Measurements from ENCODE around the gene MGME1.

Gene MGME1

DNA sequence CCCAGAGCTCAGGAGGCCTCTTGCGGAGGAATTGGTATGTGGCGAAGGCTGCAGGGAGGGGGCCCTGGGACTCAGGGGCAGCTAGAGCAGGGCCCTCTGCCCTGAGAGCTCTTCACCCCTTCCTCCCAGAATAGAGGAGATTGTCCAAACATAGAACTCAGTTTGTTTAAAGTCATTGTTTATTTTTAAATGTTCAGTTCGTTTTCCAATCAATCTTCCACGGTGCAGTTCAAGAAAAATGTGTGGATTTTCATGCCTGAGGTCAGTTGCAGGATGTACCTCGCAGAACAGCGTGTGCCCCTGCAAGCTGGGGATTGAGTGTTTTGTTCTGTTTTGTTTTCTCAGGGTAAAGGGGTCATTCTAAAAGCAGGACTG is 37.2 kb downstream of the MGME1 start:
- H3K27me3 ChIP-seq (ENCODE audit: control insufficient read depth in 3 of 3, insufficient read depth in 3 of 3, low read depth in 1 of 3, low read length in 3 of 3): no peaks in the 10 kb centered on the region
- H2BK12ac ChIP-seq (ENCODE audit: low read length): no peak overlapping the region
- no peaks in the 10 kb centered on the region for H3K36me3 ChIP-seq (replicated peaks in 1 of 2; ENCODE audit: control insufficient read depth in 2 of 2, insufficient read depth in 2 of 2, low read length in 2 of 2)
- H3K23ac ChIP-seq (ENCODE audit: low read depth, low read length, poor library complexity): no peak overlapping the region
- peak overlapping the region in 1 of 2 donors; percentile 39 for H3K4me3 ChIP-seq (ENCODE audit: low read length in 2 of 2)
- no CpG with 5 or more reads among the region's 6 CpGs for WGBS, 2 donors (ENCODE audit: extremely low coverage in 2 of 2, insufficient read length in 2 of 2, insufficient replicate concordance in 1 of 2)
- no peaks in the 10 kb centered on the region for H3K79me1 ChIP-seq (ENCODE audit: low read depth, low read length)
- no peak overlapping the region for H3K4ac ChIP-seq (ENCODE audit: low read length)
- no peak overlapping the region for H3K9ac ChIP-seq (ENCODE audit: low read depth, low read length, poor library complexity)
- no peak overlapping the region for H3K4me2 ChIP-seq (ENCODE audit: insufficient read depth, low read length, poor library complexity, severe bottlenecking)
- H3K18ac ChIP-seq (ENCODE audit: low read length): no peak overlapping the region
- H3K9me3 ChIP-seq (replicated peaks in 1 of 2; ENCODE audit: control insufficient read depth in 2 of 2, insufficient read depth in 1 of 2, low read depth in 1 of 2, low read length in 2 of 2): no peaks in the 10 kb centered on the region
- H2BK15ac ChIP-seq (ENCODE audit: low read length): no peak overlapping the region
- no peak overlapping the region for H4K91ac ChIP-seq (ENCODE audit: low read depth, low read length, poor library complexity)
- peak overlapping the region; percentile 1 for H2AFZ ChIP-seq (ENCODE audit: low read length)
- no peak for DNase-seq (ENCODE audit: low spot score)
- H3K14ac ChIP-seq (ENCODE audit: low read length): no peak overlapping the region
- peaks cover 6 to 13% of the 10 kb centered on the region in 2 donors for H3K4me1 ChIP-seq (ENCODE audit: control insufficient read depth in 2 of 2, insufficient read depth in 1 of 2, low read depth in 1 of 2, low read length in 2 of 2)
- no peak overlapping the region for H2AK5ac ChIP-seq (ENCODE audit: low read depth, low read length)
- H3K27ac ChIP-seq (replicated peaks; ENCODE audit: low read length): no peak overlapping the region
- H2BK120ac ChIP-seq (ENCODE audit: low read depth, low read length): no peak overlapping the region
- no peak overlapping the region for H2BK5ac ChIP-seq (ENCODE audit: low read length)
- H4K8ac ChIP-seq (ENCODE audit: low read depth, low read length): no peak overlapping the region

DNA sequence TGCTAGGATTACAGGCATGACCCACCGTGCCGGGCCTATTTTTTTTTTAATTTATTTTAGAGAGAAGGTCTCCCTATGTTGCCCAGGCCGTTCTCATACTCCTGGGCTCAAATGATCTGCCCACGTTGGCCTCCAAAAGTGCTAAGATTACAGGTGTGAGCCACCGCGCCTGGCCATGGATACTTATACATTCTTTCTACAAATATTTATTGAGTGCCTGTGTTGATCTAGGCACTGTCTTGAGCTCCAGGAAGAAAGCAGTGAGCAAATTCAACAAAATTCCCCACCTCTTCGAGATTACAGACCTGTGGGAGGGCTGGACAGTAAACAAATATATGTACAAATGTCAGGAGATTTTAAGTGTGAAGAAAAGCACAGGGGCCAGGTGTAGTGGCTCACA is 37.9 kb downstream of the MGME1 start:
- H3K27ac ChIP-seq (replicated peaks; ENCODE audit: low read length): no peak overlapping the region
- H3K14ac ChIP-seq (ENCODE audit: low read length): no peak overlapping the region
- no peaks in the 10 kb centered on the region for H3K79me1 ChIP-seq (ENCODE audit: low read depth, low read length)
- peaks cover 6 to 10% of the 10 kb centered on the region in 2 donors for H3K4me1 ChIP-seq (ENCODE audit: control insufficient read depth in 2 of 2, insufficient read depth in 1 of 2, low read depth in 1 of 2, low read length in 2 of 2)
- H2BK15ac ChIP-seq (ENCODE audit: low read length): no peak overlapping the region
- no peak for DNase-seq (ENCODE audit: low spot score)
- H2AFZ ChIP-seq (ENCODE audit: low read length): no peak overlapping the region
- H3K4me3 ChIP-seq (ENCODE audit: low read length in 2 of 2): no peak overlapping the region
- no CpG with 5 or more reads among the region's 7 CpGs for WGBS, 2 donors (ENCODE audit: extremely low coverage in 2 of 2, insufficient read length in 2 of 2, insufficient replicate concordance in 1 of 2)
- no peak overlapping the region for H3K9ac ChIP-seq (ENCODE audit: low read depth, low read length, poor library complexity)
- H2BK5ac ChIP-seq (ENCODE audit: low read length): no peak overlapping the region
- H2BK12ac ChIP-seq (ENCODE audit: low read length): no peak overlapping the region
- no peak overlapping the region for H4K91ac ChIP-seq (ENCODE audit: low read depth, low read length, poor library complexity)
- H2AK5ac ChIP-seq (ENCODE audit: low read depth, low read length): no peak overlapping the region
- no peak overlapping the region for H3K23ac ChIP-seq (ENCODE audit: low read depth, low read length, poor library complexity)
- no peak overlapping the region for H2BK120ac ChIP-seq (ENCODE audit: low read depth, low read length)
- no peaks in the 10 kb centered on the region for H3K36me3 ChIP-seq (replicated peaks in 1 of 2; ENCODE audit: control insufficient read depth in 2 of 2, insufficient read depth in 2 of 2, low read length in 2 of 2)
- H3K9me3 ChIP-seq (replicated peaks in 1 of 2; ENCODE audit: control insufficient read depth in 2 of 2, insufficient read depth in 1 of 2, low read depth in 1 of 2, low read length in 2 of 2): no peaks in the 10 kb centered on the region
- no peak overlapping the region for H4K8ac ChIP-seq (ENCODE audit: low read depth, low read length)
- no peak overlapping the region for H3K4ac ChIP-seq (ENCODE audit: low read length)
- H3K27me3 ChIP-seq (ENCODE audit: control insufficient read depth in 3 of 3, insufficient read depth in 3 of 3, low read depth in 1 of 3, low read length in 3 of 3): no peaks in the 10 kb centered on the region
- H3K18ac ChIP-seq (ENCODE audit: low read length): no peak overlapping the region
- H3K4me2 ChIP-seq (ENCODE audit: insufficient read depth, low read length, poor library complexity, severe bottlenecking): no peak overlapping the region

DNA sequence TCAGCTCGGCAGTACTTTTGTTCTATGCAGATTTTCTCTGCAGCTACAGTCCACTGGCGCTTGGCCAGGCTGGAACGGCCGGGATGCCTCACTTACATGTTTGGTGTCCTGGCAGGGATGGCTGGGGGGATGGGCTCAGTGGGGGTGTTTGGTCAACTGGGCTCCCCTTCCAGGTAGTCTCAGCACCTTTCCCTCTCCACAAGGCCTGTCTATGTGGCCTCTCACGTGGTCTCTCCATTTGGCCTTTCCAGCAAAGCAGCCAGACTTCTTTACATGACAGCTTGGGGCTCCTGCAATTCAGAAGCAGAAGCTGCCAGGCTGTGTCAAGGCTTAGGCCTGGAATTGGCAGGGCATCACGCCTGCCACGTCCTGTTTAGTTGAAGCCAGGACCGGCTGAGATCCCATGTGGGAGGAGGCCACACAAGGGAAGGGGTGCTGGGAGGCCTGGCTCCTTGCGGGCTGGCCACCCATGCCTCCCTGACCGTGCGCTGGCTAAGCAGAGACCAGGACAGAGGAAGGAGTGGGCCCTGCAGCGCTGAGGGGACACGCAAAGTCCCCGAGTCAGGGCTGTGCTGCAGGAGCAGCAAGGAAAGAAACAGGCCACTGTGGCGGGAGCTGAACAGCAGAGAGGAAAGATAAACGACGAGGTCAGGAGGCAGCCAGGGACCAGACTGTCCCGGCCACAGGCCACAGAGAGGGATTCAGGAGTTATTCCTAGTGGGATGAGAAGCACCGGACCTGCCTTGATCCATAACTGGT is 38.9 kb downstream of the MGME1 start:
- Histone ChIP-seq H3K4me2 (ENCODE audit: insufficient read depth, low read length, poor library complexity, severe bottlenecking) (no peak overlapping the region), H3K27ac (replicated peaks; ENCODE audit: low read length) (no peak overlapping the region), H3K4ac (ENCODE audit: low read length) (no peak overlapping the region), H2AK5ac (ENCODE audit: low read depth, low read length) (peak overlapping the region; percentile 25), H3K23ac (ENCODE audit: low read depth, low read length, poor library complexity) (no peak overlapping the region), H3K4me3 (ENCODE audit: low read length in 2 of 2) (no peak overlapping the region), H2BK12ac (ENCODE audit: low read length) (peak overlapping the region; percentile 67), H2BK5ac (ENCODE audit: low read length) (no peak overlapping the region), H2BK15ac (ENCODE audit: low read length) (no peak overlapping the region), H3K79me1 (ENCODE audit: low read depth, low read length) (no peaks in the 10 kb centered on the region), H3K18ac (ENCODE audit: low read length) (peak overlapping the region; percentile 70), H4K91ac (ENCODE audit: low read depth, low read length, poor library complexity) (no peak overlapping the region), H2BK120ac (ENCODE audit: low read depth, low read length) (peak overlapping the region; percentile 56), H3K36me3 (replicated peaks in 1 of 2; ENCODE audit: control insufficient read depth in 2 of 2, insufficient read depth in 2 of 2, low read length in 2 of 2) (no peaks in the 10 kb centered on the region), H3K9ac (ENCODE audit: low read depth, low read length, poor library complexity) (no peak overlapping the region), H3K14ac (ENCODE audit: low read length) (peak overlapping the region; percentile 39), H2AFZ (ENCODE audit: low read length) (peak overlapping the region; percentile 32), H3K9me3 (replicated peaks in 1 of 2; ENCODE audit: control insufficient read depth in 2 of 2, insufficient read depth in 1 of 2, low read depth in 1 of 2, low read length in 2 of 2) (no peaks in the 10 kb centered on the region), H3K27me3 (ENCODE audit: control insufficient read depth in 3 of 3, insufficient read depth in 3 of 3, low read depth in 1 of 3, low read length in 3 of 3) (no peaks in the 10 kb centered on the region), H4K8ac (ENCODE audit: low read depth, low read length) (no peak overlapping the region), H3K4me1 (ENCODE audit: control insufficient read depth in 2 of 2, insufficient read depth in 1 of 2, low read depth in 1 of 2, low read length in 2 of 2) (peaks cover 6 to 10% of the 10 kb centered on the region in 2 donors)
- WGBS, 2 donors (ENCODE audit: extremely low coverage in 2 of 2, insufficient read length in 2 of 2, insufficient replicate concordance in 1 of 2): no CpG with 5 or more reads among the region's 19 CpGs
- no peak for DNase-seq (ENCODE audit: low spot score)

DNA sequence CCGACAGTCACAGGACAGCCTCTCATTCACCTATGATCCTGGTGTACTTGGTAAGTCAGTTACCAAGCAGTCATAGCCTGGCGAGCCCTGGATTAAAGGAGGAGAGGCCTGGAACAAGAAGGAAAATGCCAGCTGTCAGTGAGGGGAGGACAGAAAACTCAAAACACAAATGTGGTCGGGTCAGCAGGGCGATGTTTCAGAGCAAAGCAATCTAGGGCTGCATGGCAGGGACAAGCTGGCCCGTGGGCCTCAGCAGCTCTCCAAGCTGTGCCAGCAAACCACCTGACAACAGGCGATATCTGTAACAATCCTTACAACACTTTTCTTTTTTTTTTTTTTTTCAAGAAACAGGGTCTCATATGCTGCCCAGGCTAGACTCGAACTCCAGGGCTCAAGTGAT is 40.3 kb downstream of the MGME1 start:
- Histone ChIP-seq H3K4me2 (ENCODE audit: insufficient read depth, low read length, poor library complexity, severe bottlenecking) (no peak overlapping the region), H3K9ac (ENCODE audit: low read depth, low read length, poor library complexity) (no peak overlapping the region), H2BK12ac (ENCODE audit: low read length) (no peak overlapping the region), H3K27me3 (ENCODE audit: control insufficient read depth in 3 of 3, insufficient read depth in 3 of 3, low read depth in 1 of 3, low read length in 3 of 3) (no peaks in the 10 kb centered on the region), H3K4me1 (ENCODE audit: control insufficient read depth in 2 of 2, insufficient read depth in 1 of 2, low read depth in 1 of 2, low read length in 2 of 2) (peaks cover 6 to 9% of the 10 kb centered on the region in 2 donors), H4K8ac (ENCODE audit: low read depth, low read length) (no peak overlapping the region), H3K4ac (ENCODE audit: low read length) (no peak overlapping the region), H3K18ac (ENCODE audit: low read length) (no peak overlapping the region), H3K9me3 (replicated peaks in 1 of 2; ENCODE audit: control insufficient read depth in 2 of 2, insufficient read depth in 1 of 2, low read depth in 1 of 2, low read length in 2 of 2) (no peaks in the 10 kb centered on the region), H3K36me3 (replicated peaks in 1 of 2; ENCODE audit: control insufficient read depth in 2 of 2, insufficient read depth in 2 of 2, low read length in 2 of 2) (no peaks in the 10 kb centered on the region), H3K23ac (ENCODE audit: low read depth, low read length, poor library complexity) (no peak overlapping the region), H2AK5ac (ENCODE audit: low read depth, low read length) (no peak overlapping the region), H3K27ac (replicated peaks; ENCODE audit: low read length) (no peak overlapping the region), H3K14ac (ENCODE audit: low read length) (no peak overlapping the region), H2AFZ (ENCODE audit: low read length) (no peak overlapping the region), H2BK5ac (ENCODE audit: low read length) (no peak overlapping the region), H3K4me3 (ENCODE audit: low read length in 2 of 2) (no peak overlapping the region), H2BK120ac (ENCODE audit: low read depth, low read length) (no peak overlapping the region), H2BK15ac (ENCODE audit: low read length) (no peak overlapping the region), H3K79me1 (ENCODE audit: low read depth, low read length) (no peaks in the 10 kb centered on the region), H4K91ac (ENCODE audit: low read depth, low read length, poor library complexity) (no peak overlapping the region)
- DNase-seq (ENCODE audit: low spot score): no peak
- no CpG with 5 or more reads among the region's 7 CpGs for WGBS, 2 donors (ENCODE audit: extremely low coverage in 2 of 2, insufficient read length in 2 of 2, insufficient replicate concordance in 1 of 2)
